ENCODE results near the gene CYP17A1.
"Not testable (repeated sequence)": the region's sequence is repeated elsewhere in the genome, so short reads cannot be mapped to it uniquely, and the experiment has no call there.

Gene CYP17A1

GRCh38 chr10:102835007-102835482 lies 2.2 kb downstream of the CYP17A1 start:
- peak; percentile 72 for DNase-seq (ENCODE audit: low spot score)

- DNase-seq (ENCODE audit: low spot score), result no peak
These were observed 3.1 kb downstream of the CYP17A1 start for GRCh38 chr10:102834143-102834542.

GRCh38 chr10:102832987-102833386 lies 4.2 kb downstream of the CYP17A1 start:
- peak; percentile 20 for DNase-seq (ENCODE audit: low spot score)

- no peak for DNase-seq (ENCODE audit: low spot score)
These were observed 5.0 kb downstream of the CYP17A1 start for GRCh38 chr10:102832248-102832647.

GRCh38 chr10:102831322-102832071 lies 5.7 kb downstream of the CYP17A1 start:
- DNase-seq (ENCODE audit: low spot score), result peak; percentile 34

- no peak for DNase-seq (ENCODE audit: low spot score)
These were observed 9.6 kb downstream of the CYP17A1 start for GRCh38 chr10:102827597-102827975.

- no peak for DNase-seq (ENCODE audit: low spot score)
These were observed 10.9 kb downstream of the CYP17A1 start for GRCh38 chr10:102826148-102826796.

- no peak for DNase-seq (ENCODE audit: low spot score)
These were observed 12.5 kb downstream of the CYP17A1 start for GRCh38 chr10:102824664-102825063.

GRCh38 chr10:102822222-102822621 lies 15.0 kb downstream of the CYP17A1 start:
- DNase-seq (ENCODE audit: low spot score), result no peak

GRCh38 chr10:102820008-102820407 lies 17.2 kb downstream of the CYP17A1 start:
- DNase-seq (ENCODE audit: low spot score), result not testable (repeated sequence)

GRCh38 chr10:102819054-102819453 lies 18.2 kb downstream of the CYP17A1 start:
- no peak for DNase-seq (ENCODE audit: low spot score)

GRCh38 chr10:102817175-102817574 lies 20.0 kb downstream of the CYP17A1 start:
- DNase-seq (ENCODE audit: low spot score), result no peak

GRCh38 chr10:102815790-102816549 lies 21.2 kb downstream of the CYP17A1 start:
- DNase-seq (ENCODE audit: low spot score), result peak; percentile 13

- DNase-seq (ENCODE audit: low spot score), result peak; percentile 53
These were observed 22.1 kb downstream of the CYP17A1 start for GRCh38 chr10:102814873-102815661.

- DNase-seq (ENCODE audit: low spot score), result peak; percentile 55
These were observed 22.8 kb downstream of the CYP17A1 start for GRCh38 chr10:102814453-102814871.

GRCh38 chr10:102813734-102814452 lies 23.3 kb downstream of the CYP17A1 start:
- peak; percentile 40 for DNase-seq (ENCODE audit: low spot score)

- no peak for DNase-seq (ENCODE audit: low spot score)
These were observed 24.1 kb downstream of the CYP17A1 start for GRCh38 chr10:102813017-102813541.

GRCh38 chr10:102812231-102812876 lies 24.9 kb downstream of the CYP17A1 start:
- DNase-seq (ENCODE audit: low spot score), result no peak

GRCh38 chr10:102811346-102811745 lies 25.9 kb downstream of the CYP17A1 start:
- no peak for DNase-seq (ENCODE audit: low spot score)

- no peak for DNase-seq (ENCODE audit: low spot score)
These were observed 28.8 kb downstream of the CYP17A1 start for GRCh38 chr10:102808380-102808779.
